Non-pigmented ciliary epithelial cell (primary cell): ENCODE measurements around the gene GPR180.
"Not testable (repeated sequence)": the region's sequence is repeated elsewhere in the genome, so short reads cannot be mapped to it uniquely, and the experiment has no call there.

Source experiments
- DNase-seq: peaks from one replicate; pipeline ENCODE4 v3.0.0-alpha.2; 2010; ENCODE audit warnings: low read depth

Gene GPR180

GRCh38 chr13:94596575-94596971 lies 5.1 kb upstream of the GPR180 start:
- DNase-seq: no peak

- DNase-seq: no peak
Measured at GRCh38 chr13:94598281-94598680, 3.4 kb upstream of the GPR180 start.

DNA sequence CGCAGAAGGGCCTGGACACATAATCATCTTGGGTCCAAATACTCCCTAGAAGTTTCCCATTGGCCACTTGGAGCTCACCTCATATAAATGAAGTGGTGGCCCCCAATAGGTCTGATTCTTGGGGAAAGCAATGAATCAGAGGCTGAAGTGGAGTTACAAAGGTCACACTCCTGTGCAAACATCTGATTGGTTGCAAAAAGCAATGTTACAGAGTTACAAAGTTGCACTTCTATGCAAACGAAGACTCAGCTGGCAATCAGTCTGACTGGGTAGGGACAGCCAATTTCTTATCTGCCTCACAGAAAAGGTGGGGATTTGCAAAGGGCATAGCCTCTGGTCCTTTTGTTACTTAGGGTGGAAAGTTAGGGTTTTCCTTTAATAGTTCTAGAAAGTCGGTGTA lies 1.8 kb upstream of the GPR180 start:
- no peak for DNase-seq

DNA sequence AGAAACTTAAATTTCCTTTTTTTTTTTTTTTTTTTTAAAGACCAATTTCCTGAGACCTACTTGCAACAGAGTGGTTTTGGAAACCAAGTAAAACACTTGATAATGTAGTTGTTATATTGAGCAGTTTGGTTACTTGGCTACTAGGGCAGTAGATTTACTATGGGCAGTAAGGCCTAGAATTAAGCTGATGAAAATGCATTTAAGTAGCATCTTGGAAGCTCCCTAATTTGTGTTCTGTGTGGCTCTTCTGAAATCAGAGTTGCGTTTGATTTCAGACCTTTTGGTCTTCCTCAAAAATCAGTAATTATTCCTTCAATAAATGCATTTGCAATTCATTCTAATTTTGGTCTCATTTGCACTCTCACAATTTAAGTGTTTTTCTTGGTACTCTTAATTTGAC lies 810 bp downstream of the GPR180 start:
- DNase-seq: no peak

GRCh38 chr13:94607056-94607455 lies 5.4 kb downstream of the GPR180 start:
- DNase-seq: no peak

DNA sequence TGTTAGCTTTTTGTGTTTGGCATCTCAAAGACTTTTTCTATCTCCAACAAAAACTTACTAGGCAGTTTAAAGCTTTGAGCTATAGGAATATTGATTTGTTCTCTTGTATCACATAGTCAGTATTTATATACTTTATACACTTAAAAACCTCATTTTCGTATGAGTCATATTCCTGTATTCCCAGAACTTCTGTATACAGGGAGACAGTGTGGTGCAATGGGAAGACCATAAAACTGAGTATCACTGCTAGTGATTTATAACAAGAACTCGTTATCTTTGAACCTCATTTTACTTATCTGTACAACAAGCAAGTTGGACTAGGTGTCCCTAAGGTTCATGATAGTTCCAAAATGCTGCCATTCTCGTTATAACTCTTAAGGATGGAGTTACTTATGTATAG lies 6.3 kb downstream of the GPR180 start:
- DNase-seq: no peak

DNA sequence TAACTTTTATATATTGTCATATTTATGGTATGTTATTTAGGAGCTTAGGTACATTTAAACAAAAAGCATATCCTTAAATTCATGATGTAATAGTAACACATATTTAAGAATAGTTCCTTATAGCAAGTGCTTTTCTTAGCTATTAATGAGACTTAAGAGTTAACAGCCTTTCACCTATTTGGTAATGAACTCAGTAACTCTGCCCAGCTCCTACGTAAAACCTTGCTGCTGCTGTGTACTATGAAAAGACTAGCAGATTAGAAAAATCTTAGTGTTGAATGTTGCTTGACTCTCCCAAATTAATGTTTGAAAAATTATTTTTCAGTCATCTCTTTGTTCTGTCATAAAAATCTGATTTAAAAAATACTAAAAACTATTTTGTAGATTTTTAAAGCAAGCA lies 6.9 kb downstream of the GPR180 start:
- no peak for DNase-seq

GRCh38 chr13:94609196-94609595 lies 7.5 kb downstream of the GPR180 start:
- DNase-seq: no peak

GRCh38 chr13:94610475-94610874 lies 8.8 kb downstream of the GPR180 start:
- DNase-seq: no peak

DNA sequence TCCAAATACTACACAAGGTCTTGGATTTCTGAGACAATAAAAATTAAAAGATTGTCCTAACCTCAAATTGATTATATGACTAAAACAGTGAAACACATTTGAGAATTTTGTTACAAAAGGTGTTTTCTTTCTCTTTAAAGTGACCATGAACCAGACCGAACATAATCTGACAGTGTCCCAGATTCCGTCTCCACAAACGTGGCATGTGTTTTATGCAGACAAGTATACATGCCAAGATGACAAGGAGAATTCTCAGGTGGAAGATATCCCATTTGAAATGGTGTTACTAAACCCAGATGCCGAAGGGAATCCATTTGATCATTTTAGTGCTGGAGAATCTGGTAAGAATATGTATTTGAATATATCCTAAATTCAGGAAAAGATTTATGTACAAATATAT lies 10.4 kb downstream of the GPR180 start:
- DNase-seq: no peak

GRCh38 chr13:94613051-94613450 lies 11.4 kb downstream of the GPR180 start:
- DNase-seq: no peak

GRCh38 chr13:94617389-94618000 lies 15.8 kb downstream of the GPR180 start:
- no peak for DNase-seq

DNA sequence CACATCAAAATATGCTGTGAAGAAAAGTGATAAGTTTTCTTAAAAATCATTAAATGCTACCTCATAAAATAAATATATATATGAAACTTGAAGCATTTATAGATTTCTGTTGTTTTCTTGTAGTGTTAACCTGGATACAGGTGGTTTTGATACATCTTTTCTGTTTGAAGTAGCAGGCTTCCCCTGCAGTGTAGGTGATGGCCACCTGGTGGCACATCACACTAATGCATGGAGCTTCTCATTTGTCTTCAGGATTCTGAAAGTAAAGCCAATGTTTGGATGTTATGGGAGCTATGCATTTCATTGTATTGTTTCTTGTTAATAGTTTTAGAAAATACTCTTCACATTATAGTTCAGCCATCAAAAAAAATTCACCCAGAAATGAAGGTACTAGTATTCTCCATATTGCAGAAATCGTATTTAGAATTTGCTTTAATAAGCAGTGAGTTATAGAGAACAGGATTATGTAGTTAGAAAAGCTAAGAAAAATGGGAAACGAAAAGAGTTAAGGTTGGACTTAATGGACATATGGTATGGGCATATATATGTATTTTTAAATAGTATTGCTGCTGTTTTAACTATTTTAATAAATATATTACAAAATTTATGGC lies 18.7 kb downstream of the GPR180 start:
- no peak for DNase-seq

- DNase-seq: no peak
Measured at GRCh38 chr13:94622344-94622743, 20.7 kb downstream of the GPR180 start.

DNA sequence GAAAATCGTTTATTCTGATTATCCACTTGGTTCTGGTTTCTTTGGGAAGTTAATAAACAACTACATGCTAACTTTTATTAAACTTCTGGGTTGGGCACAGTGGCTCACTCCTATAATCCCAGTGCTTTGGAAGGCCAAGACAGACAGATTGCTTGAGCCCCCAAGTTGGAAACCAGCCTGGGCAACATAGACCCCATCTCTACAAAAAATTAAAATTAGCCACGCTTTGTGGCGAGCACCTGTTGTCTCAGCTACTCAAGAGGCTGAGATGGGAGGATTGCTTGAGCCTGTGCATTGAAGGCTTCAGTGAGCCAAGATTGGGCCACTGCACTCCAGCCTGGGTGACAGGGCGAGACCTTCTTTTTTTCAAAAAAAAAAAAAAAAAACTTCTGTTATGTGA lies 21.7 kb downstream of the GPR180 start:
- no peak for DNase-seq

DNA sequence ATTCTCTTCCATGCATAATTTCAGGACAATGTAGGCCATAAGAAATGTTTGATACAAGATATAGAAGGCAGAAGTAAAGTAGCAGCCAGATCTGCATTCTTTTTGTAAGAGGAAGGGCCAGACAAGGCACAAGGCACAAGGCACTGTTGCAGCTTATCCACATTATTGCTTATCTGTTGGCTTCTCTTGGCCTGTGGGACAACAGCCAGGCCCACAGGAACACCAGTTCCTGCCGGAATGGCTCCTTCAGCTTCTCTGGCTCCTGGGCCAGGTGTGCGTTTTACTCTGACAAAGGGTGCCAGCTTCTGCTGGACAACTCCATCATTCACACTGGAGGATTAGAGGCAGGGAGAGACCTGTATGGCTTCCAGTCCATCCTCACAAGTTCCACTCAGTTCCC lies 29.2 kb downstream of the GPR180 start:
- DNase-seq: no peak

DNA sequence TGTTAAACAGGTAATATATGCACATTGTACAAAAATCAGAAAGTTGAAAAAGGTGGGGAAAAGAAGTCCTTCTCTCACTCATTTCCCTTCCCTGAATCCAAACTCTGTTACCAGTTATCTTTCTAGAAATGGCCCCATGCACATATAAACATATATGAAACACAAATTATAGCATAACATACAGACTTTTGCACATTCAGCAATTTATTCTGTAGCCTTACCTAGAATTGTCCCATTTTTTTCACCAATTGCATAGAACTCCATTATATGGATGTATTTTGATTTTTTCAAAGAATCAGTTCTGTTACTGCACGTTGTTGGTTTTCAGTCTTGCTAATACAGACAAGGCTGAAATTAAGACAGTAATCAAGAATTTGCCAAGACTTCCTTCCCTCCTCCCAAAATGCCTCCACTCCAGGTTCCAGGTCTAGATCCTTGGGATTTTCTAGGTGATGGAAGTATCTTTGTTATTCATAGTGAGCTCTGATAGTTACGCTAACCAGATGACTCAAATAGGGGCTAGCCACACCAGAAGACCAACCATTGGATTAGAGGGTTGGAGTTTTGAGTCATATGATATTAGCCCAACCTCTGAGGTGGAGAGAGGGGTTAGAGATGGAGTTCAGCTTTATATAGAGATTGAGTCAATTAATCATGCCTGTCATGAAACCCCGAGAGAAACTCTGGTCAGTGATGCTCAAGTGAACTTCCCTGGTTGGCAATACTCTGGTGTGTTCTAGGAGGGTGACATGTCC lies 30.7 kb downstream of the GPR180 start:
- no peak for DNase-seq

GRCh38 chr13:94636096-94636495 lies 34.4 kb downstream of the GPR180 start:
- not testable (repeated sequence) for DNase-seq

DNA sequence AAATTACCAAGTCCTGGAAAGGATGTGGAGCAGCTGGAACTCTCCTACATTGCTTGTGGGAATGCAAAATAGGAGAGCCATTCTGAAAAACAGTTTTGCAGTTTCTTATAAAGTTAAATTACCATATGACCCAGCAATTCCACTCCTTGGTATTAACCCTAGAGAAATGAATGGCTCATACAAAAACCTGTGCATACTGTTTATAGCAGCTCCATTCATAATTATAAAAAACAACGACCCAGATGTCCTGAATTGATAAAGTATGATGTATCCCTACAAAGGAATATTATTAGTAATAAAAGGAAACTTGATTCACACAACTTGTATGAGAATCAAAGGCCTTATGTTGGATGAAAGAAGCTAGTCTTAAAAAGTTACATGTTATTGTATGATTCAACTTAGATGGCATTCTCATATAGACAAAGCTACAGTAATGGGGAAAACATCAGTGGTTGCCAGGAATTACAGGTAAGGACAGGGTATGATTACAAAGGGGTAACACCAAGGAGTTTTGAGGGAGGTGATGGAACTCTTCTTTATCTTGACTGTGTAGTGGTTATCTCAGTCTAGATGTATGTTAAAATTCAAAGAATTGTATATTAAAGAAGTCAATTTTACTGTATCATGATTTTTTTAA lies 35.4 kb downstream of the GPR180 start:
- no peak for DNase-seq

DNA sequence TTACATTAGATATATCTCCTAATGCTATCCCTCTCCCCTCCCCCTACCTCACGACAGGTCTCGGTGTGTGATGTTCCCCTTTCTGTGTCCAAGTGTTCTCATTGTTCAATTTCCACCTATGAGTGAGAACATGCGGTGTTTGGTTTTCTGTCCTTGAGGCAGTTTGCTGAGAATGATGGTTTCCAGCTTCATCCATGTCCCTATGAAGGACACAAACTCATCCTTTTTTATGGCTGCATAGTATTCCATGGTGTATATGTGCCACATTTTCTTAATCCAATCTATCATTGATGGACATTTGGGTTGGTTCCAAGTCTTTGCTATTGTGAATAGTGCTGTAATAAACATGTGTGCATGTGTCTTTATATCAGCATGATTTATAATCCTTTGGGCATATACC lies 36.0 kb downstream of the GPR180 start:
- not testable (repeated sequence) for DNase-seq

GRCh38 chr13:94640721-94641120 lies 39.1 kb downstream of the GPR180 start:
- no peak for DNase-seq

DNA sequence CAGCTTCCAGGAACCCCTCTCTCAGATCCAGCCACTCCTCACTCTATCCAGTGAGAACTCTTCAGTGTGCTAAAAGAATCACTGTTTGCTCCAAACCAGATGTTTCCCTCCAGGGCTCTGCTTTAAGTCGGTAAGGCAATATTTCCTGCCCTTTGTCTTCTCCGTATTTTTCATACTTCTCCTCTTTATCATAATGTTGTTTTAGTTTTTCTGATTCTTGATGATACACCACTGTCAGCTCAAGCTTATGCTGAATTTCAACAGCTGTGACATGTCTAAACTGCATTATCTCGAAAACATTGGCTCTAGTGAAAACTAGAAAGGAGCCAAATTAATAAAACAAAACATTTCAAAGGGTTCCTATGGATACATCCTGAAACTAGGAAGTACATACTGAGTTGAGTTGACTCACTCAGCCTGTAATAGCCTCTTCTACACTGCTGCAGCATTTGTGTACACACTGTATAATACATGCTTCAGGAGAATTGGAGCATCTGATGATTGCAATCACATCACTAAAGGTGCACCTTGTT lies 39.8 kb downstream of the GPR180 start:
- DNase-seq: peak; percentile 64

GRCh38 chr13:94646904-94647303 lies 45.2 kb downstream of the GPR180 start:
- no peak for DNase-seq
